Mesenchymal stem cell (in vitro differentiated cells and primary cell): Measurements from ENCODE around the gene ARHGAP24.
A peak's percentile ranks its signal among the peaks of the same experiment; 100 is the strongest.

Experiments
- DNase-seq: peaks from one replicate; pipeline ENCODE4 v3.0.0-alpha.2; 2013
- H2AFZ ChIP-seq: one replicate; pipeline ENCODE4 v1.6.1; 2013; ENCODE audit warnings: low read depth, mild to moderate bottlenecking, control low read depth, inconsistent platforms, low read length, moderate library complexity
- H2AK5ac ChIP-seq: 2 replicates; pipeline ENCODE4 v1.6.1; 2013; ENCODE audit warnings: low read length, moderate library complexity, mild to moderate bottlenecking, inconsistent platforms; ENCODE audit not compliant: severe bottlenecking
- H2BK120ac ChIP-seq: one replicate; pipeline ENCODE4 v1.6.1; 2013; ENCODE audit warnings: low read depth, mild to moderate bottlenecking, inconsistent platforms, low read length, moderate library complexity
- H2BK12ac ChIP-seq, 2 experiments: one replicate each; pipeline ENCODE4 v1.6.1; 2013; ENCODE audit warnings: inconsistent platforms in 2 of 2, low read length in 2 of 2, mild to moderate bottlenecking in 2 of 2, moderate library complexity in 2 of 2, control low read depth in 1 of 2
- H2BK15ac ChIP-seq: one replicate; pipeline ENCODE4 v1.6.1; 2013; ENCODE audit warnings: mild to moderate bottlenecking, low read depth, inconsistent platforms; ENCODE audit not compliant: poor library complexity, severe bottlenecking
- H2BK5ac ChIP-seq: 2 replicates; pipeline ENCODE4 v1.6.1; 2013; ENCODE audit warnings: low read depth, mild to moderate bottlenecking, low read length, control low read depth, inconsistent platforms; ENCODE audit not compliant: poor library complexity, severe bottlenecking
- H3K14ac ChIP-seq, 2 experiments: one replicate each; pipeline ENCODE4 v1.6.1; 2013; ENCODE audit warnings: inconsistent platforms in 2 of 2, low read length in 2 of 2, control low read depth in 1 of 2, mild to moderate bottlenecking in 1 of 2, moderate library complexity in 1 of 2
- H3K18ac ChIP-seq, 2 experiments: one replicate each; pipeline ENCODE4 v1.6.1; 2013; ENCODE audit warnings: inconsistent platforms in 2 of 2, low read length in 2 of 2, control low read depth in 1 of 2, low read depth in 1 of 2, mild to moderate bottlenecking in 1 of 2
- H3K23ac ChIP-seq, 2 experiments: one replicate each; pipeline ENCODE4 v1.6.1; 2013; ENCODE audit warnings: inconsistent platforms in 2 of 2, low read length in 2 of 2, mild to moderate bottlenecking in 2 of 2, moderate library complexity in 2 of 2, control low read depth in 1 of 2
- H3K27ac ChIP-seq: 2 replicates; pipeline ENCODE4 v1.5.1; 2013; ENCODE audit warnings: mild to moderate bottlenecking, moderate library complexity, low read length, control low read depth, inconsistent platforms; ENCODE audit not compliant: poor library complexity, severe bottlenecking
- H3K27me3 ChIP-seq, 2 experiments: 2 replicates each; pipeline versions ENCODE4 v1.6.1 to v1.7.0; 2013; ENCODE audit warnings: low read length in 2 of 2, mild to moderate bottlenecking in 2 of 2, moderate library complexity in 2 of 2, control low read depth in 1 of 2, inconsistent platforms in 1 of 2; ENCODE audit not compliant: control insufficient read depth in 1 of 2, insufficient read depth in 1 of 2
- H3K36me3 ChIP-seq, 2 experiments: 2 replicates each; pipeline versions ENCODE4 v1.6.1 to v1.7.0; 2013; ENCODE audit warnings: low read length in 2 of 2, control low read depth in 1 of 2, inconsistent platforms in 1 of 2, low read depth in 1 of 2, mild to moderate bottlenecking in 1 of 2; ENCODE audit not compliant: insufficient read depth in 2 of 2, control insufficient read depth in 1 of 2
- H3K4ac ChIP-seq, 2 experiments: one replicate each; pipeline ENCODE4 v1.6.1; 2013; ENCODE audit warnings: inconsistent platforms in 2 of 2, low read length in 2 of 2, mild to moderate bottlenecking in 2 of 2, moderate library complexity in 2 of 2, control low read depth in 1 of 2, low read depth in 1 of 2
- H3K4me1 ChIP-seq: 2 replicates; pipeline ENCODE4 v1.6.1; 2013; ENCODE audit warnings: low read depth, low read length, control low read depth; ENCODE audit not compliant: control insufficient read depth, insufficient read depth
- H3K4me2 ChIP-seq: 2 replicates; pipeline ENCODE4 v1.6.1; 2013; ENCODE audit warnings: low read length, mild to moderate bottlenecking, inconsistent platforms; ENCODE audit not compliant: poor library complexity, severe bottlenecking
- H3K4me3 ChIP-seq, 2 experiments: 2 replicates each; pipeline versions ENCODE4 v1.5.1 to v1.7.0; 2013; ENCODE audit warnings: low read length in 2 of 2, mild to moderate bottlenecking in 2 of 2, control low read depth in 1 of 2, low read depth in 1 of 2; ENCODE audit not compliant: insufficient read depth in 1 of 2
- H3K79me1 ChIP-seq: replicated peaks from 2 replicates; pipeline ENCODE4 v1.6.1; 2013; ENCODE audit warnings: mild to moderate bottlenecking, control low read depth, low read length, inconsistent platforms; ENCODE audit not compliant: poor library complexity, severe bottlenecking
- H3K9ac ChIP-seq: 2 replicates; pipeline ENCODE4 v1.7.0; 2013; ENCODE audit warnings: mild to moderate bottlenecking, low read length, moderate library complexity
- H3K9me3 ChIP-seq: 2 replicates; pipeline ENCODE4 v1.7.0; 2013; ENCODE audit warnings: mild to moderate bottlenecking, low read length; ENCODE audit not compliant: control insufficient read depth
- H4K8ac ChIP-seq: one replicate; pipeline ENCODE4 v1.6.1; 2013; ENCODE audit warnings: inconsistent platforms, mild to moderate bottlenecking, low read length, moderate library complexity
- H4K91ac ChIP-seq: one replicate; pipeline ENCODE4 v1.6.1; 2013; ENCODE audit warnings: mild to moderate bottlenecking, low read length, inconsistent platforms
- WGBS: methylation state at CpG from one replicate; pipeline ENCODE4 v1.1.7; 2013; ENCODE audit warnings: mixed read lengths; 5-methylcytosine and 5-hydroxymethylcytosine counted together

ARHGAP24 gene

DNA sequence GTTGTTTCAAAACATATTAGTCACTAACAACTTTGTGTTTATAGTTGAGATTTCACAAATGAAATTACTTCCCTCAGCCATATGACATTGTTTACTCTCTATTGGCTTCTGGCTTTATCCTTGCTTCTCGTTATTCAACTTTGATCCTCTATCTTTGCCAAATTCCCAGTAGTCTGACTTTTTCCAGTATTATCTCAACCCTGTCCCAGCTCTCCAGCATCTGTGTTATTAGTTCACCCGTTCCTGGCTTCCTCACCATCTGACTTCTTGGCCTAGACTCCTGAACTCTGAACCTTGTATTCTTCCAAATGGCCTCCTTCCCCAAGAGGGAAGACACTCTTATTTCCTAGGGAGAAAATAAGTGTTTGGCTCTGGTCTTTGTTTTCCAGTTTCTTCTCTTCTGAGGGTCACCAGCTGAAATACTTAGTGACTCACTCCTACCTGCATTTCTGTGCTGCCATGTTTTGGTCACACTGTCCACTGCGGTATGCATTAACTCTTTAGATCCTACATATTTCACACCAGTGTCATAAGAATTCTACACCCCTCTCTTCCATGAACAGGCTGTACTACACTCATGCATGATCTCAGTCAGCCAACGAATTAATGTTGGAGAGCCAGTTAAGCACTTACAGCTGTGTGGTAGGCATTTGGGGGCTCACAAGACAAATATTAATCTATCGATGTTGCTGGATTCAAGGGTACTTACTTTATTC lies 17.0 kb upstream of the ARHGAP24 start:
- Histone ChIP-seq H2AK5ac (no peak overlapping the region), H3K27me3 (no peaks in the 10 kb centered on the region), H3K4me2 (no peak overlapping the region), H3K4me3 (no peak overlapping the region), H2BK5ac (no peak overlapping the region), H3K27ac (no peak overlapping the region), H3K9me3 (no peaks in the 10 kb centered on the region), H3K23ac (no peak overlapping the region), H2AFZ (no peak overlapping the region), H3K18ac (no peak overlapping the region), H4K91ac (no peak overlapping the region), H3K36me3 (no peaks in the 10 kb centered on the region), H4K8ac (no peak overlapping the region), H3K9ac (no peak overlapping the region), H2BK12ac (no peak overlapping the region), H3K4me1 (no peaks in the 10 kb centered on the region), H3K79me1 (no peaks in the 10 kb centered on the region), H2BK120ac (no peak overlapping the region), H3K14ac (no peak overlapping the region), H2BK15ac (no peak overlapping the region), H3K4ac (no peak overlapping the region)
- DNase-seq: peak; percentile 34
- 74% methylated on average over 5 of the region's 5 CpGs for WGBS

GRCh38 chr4:85459736-85460135 lies 15.2 kb upstream of the ARHGAP24 start:
- no peak for DNase-seq
- Histone ChIP-seq H3K27ac (no peak overlapping the region), H3K9me3 (no peaks in the 10 kb centered on the region), H3K9ac (no peak overlapping the region), H3K36me3 (no peaks in the 10 kb centered on the region), H3K14ac (no peak overlapping the region), H3K27me3 (no peaks in the 10 kb centered on the region), H4K8ac (no peak overlapping the region), H3K4me2 (no peak overlapping the region), H2AFZ (no peak overlapping the region), H3K4ac (no peak overlapping the region), H2BK120ac (no peak overlapping the region), H3K4me3 (no peak overlapping the region), H3K18ac (no peak overlapping the region), H2BK12ac (no peak overlapping the region), H2BK5ac (no peak overlapping the region), H4K91ac (no peak overlapping the region), H3K79me1 (no peaks in the 10 kb centered on the region), H2AK5ac (no peak overlapping the region), H2BK15ac (no peak overlapping the region), H3K23ac (no peak overlapping the region), H3K4me1 (no peaks in the 10 kb centered on the region)
- WGBS: 40% methylated on average over 1 of the region's 1 CpG

DNA sequence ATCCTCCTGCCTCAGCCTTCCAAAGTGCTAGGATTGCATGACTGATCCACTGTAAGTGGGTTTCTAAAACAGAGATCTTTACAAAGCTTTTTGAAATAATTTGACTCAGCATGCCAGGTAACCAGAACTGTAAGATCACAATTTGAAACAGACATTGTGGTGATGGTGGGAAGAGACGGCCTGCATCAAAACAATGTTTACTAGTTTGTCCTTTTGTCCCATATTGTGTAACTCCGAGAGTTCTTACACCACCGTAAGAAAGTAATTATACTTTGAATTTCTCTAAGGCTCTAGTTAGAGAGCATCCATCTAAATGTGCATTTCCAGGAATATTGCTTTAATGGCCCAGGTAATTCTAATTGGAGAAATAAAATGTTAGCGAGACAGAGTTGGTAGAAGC lies 594 bp upstream of the ARHGAP24 start:
- H3K9me3 ChIP-seq: no peaks in the 10 kb centered on the region
- no peak overlapping the region for H2BK5ac ChIP-seq
- H3K9ac ChIP-seq: peak overlapping the region; percentile 91
- no peak overlapping the region for H3K27ac ChIP-seq
- H3K36me3 ChIP-seq: no peaks in the 10 kb centered on the region
- 95% methylated on average over 2 of the region's 4 CpGs for WGBS
- no peak overlapping the region for H2AK5ac ChIP-seq
- peak overlapping the region; percentile 99 for H3K4me2 ChIP-seq
- no peak overlapping the region for H3K14ac ChIP-seq
- no peak overlapping the region for H3K4ac ChIP-seq
- peaks cover 0 to 12% of the 10 kb centered on the region in 2 experiments for H3K27me3 ChIP-seq
- no peak overlapping the region for H2AFZ ChIP-seq
- peaks cover 2% of the 10 kb centered on the region for H3K4me1 ChIP-seq
- H2BK12ac ChIP-seq: no peak overlapping the region
- H3K18ac ChIP-seq: no peak overlapping the region
- no peak overlapping the region for H3K23ac ChIP-seq
- peak overlapping the region; percentile 67 for H2BK15ac ChIP-seq
- no peak overlapping the region for H2BK120ac ChIP-seq
- no peaks in the 10 kb centered on the region for H3K79me1 ChIP-seq
- peak overlapping the region in 1 of 2 experiments; percentile 93 for H3K4me3 ChIP-seq
- H4K8ac ChIP-seq: no peak overlapping the region
- DNase-seq: no peak
- no peak overlapping the region for H4K91ac ChIP-seq

GRCh38 chr4:85475631-85476233 lies 782 bp downstream of the ARHGAP24 start:
- Histone ChIP-seq H3K27ac (no peak overlapping the region), H2BK120ac (peak overlapping the region; percentile 89), H4K91ac (peak overlapping the region; percentile 25), H3K36me3 (no peaks in the 10 kb centered on the region), H3K23ac (no peak overlapping the region), H3K79me1 (no peaks in the 10 kb centered on the region), H2BK15ac (no peak overlapping the region), H3K9me3 (no peaks in the 10 kb centered on the region), H3K27me3 (peaks cover 0 to 12% of the 10 kb centered on the region in 2 experiments), H2AFZ (no peak overlapping the region), H3K4ac (no peak overlapping the region), H4K8ac (peak overlapping the region; percentile 94), H3K9ac (peak overlapping the region; percentile 92), H2BK5ac (no peak overlapping the region), H3K4me1 (peaks cover 2% of the 10 kb centered on the region), H3K4me3 (peak overlapping the region; percentile 58 to 93), H3K18ac (peak overlapping the region in 1 of 2 experiments; percentile 88), H2BK12ac (no peak overlapping the region), H3K4me2 (peak overlapping the region; percentile 99), H3K14ac (no peak overlapping the region), H2AK5ac (no peak overlapping the region)
- peak; percentile 63 for DNase-seq
- no CpG with 5 or more reads among the region's 21 CpGs for WGBS
